NCI-H524 (cell line): ENCODE measurements around the gene SHD.
A peak's percentile ranks its signal among the peaks of the same experiment; 100 is the strongest.

Experiments
- DNase-seq, 2 experiments: peaks; one replicate each; lab custom pipeline; 2025; lab: John Stamatoyannopoulos, UW

The SHD gene

GRCh38 chr19:4298810-4299550 lies 19.9 kb downstream of the SHD start:
- no peak for DNase-seq

DNA sequence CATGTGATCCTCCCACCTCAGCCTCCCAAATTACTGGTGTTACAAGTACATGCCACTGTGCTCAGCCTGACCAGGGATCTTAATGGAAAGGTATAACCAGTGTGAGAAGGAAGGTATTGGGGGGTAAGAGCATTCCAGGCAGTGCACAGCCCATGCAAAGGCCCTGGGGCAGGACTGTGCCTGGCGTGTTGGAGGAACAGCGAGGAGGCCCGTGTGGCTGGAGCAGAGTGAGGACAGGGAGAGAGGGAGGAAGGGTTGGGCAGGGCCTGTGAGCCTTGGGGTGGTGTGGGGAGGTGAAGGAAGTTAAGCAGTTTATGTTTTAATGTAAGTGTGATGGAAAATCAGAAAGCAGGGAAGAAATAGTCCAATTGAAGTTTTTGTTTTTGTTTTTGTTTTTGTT lies 21.5 kb downstream of the SHD start:
- DNase-seq: no peak

GRCh38 chr19:4301590-4302242 lies 22.6 kb downstream of the SHD start:
- no peak for DNase-seq

GRCh38 chr19:4302243-4302640 lies 23.2 kb downstream of the SHD start, which contains the start of gene TMIGD2:
Gene TMIGD2 (minus strand): TSS chr19:4302389. CDS start chr19:4302385, 4 bp downstream.
- no peak for DNase-seq

- DNase-seq: no peak
Observed at GRCh38 chr19:4303819-4304537, 24.9 kb downstream of the SHD start.

GRCh38 chr19:4304538-4305256 lies 25.6 kb downstream of the SHD start, which contains the start of gene FSD1:
Gene FSD1 (plus strand): TSS chr19:4304598. CDS start chr19:4304747, 149 bp downstream.
- peak; percentile 32 to 80 for DNase-seq

GRCh38 chr19:4305257-4305612 lies 26.2 kb downstream of the SHD start:
- DNase-seq: no peak

- DNase-seq: no peak
Observed at GRCh38 chr19:4305659-4306058, 26.6 kb downstream of the SHD start.

DNA sequence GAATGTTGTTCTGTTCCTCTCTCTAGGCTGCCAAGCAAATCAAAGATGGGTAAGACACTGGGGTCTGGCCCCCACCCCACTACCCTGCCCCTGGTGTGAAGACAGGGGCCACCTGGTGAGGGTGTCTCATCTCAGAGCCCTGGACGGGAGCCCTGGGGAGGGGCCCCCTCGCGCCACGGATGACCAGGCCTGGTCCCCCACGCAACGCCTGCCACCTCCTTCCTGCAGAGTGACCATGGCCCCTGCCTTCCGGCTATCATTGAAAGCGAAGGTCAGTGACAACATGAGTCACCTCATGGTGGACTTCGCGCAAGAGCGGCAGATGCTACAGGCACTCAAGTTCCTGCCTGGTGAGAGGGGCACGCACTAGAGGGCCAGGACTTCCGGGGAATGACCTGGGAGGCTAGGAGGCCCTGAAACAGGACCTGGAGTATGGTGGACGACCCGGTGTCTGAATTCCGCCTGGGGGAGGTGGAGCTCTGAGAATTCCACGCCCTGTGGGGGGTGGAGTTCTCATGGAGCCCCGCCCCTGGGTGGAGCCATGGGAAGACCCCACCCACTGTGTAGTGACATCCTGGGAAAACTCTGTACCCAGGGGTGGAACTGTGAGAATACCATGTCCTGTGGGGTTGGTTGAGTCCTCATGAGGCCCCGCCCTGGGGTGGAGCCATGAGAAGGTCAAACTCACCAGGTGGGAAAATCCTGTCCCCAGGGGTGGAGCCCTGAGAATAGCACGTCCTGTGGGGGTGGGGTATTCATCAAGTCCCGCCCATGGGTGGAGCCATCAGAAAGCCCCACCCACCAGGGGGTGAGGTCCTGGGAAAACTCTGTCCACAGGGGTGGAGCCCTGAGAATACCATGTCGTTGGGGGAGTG lies 31.4 kb downstream of the SHD start:
- DNase-seq: no peak

DNA sequence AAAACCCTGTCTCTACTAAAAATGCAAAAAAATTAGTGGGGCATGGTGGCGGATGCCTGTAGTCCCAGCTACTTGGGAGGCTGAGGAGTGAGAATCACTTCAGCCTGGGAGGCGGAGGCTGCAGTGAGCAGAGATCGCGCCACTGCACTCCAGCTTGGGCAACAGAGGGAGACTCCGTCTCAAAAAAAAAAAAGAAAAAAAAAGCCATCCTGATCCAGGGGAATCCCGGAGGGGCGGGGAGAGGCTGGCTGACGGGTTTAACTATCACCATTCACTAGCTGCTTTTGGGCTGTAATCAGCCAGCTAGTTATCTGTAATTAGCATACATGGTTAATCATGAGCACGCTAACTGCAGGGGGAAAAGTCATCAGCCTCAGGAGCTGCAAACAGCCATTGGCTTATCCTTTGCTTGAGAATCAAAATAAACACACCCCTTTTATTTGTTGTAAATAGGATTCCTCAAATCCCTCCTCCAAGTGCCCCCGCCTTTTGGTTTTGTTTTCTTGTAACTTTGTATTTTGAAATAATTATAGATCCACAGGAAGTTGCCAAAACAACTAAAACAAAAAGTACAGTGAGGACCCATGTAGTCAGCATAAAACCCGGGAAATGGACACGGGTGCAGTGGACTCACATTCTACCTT lies 34.9 kb downstream of the SHD start:
- DNase-seq: no peak

DNA sequence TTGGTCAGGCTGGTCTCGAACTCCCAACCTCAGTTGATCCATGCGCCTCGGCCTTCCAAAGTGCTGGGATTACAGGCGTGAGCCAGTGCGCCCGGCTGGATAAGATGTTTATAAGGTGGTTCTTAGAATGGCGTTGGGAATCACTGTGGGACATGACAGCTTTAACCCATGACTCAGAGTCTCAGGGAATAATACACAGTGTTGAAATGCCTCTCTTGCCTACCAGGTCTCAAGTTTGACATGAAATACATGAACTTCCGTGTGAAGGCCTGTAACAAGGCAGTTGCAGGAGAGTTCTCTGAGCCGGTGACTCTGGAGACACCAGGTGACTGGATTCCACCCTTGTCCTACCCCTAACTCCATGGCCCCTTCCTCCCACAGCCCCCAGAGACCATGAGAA lies 37.9 kb downstream of the SHD start:
- no peak for DNase-seq

GRCh38 chr19:4318460-4318859 lies 39.4 kb downstream of the SHD start:
- DNase-seq: no peak

DNA sequence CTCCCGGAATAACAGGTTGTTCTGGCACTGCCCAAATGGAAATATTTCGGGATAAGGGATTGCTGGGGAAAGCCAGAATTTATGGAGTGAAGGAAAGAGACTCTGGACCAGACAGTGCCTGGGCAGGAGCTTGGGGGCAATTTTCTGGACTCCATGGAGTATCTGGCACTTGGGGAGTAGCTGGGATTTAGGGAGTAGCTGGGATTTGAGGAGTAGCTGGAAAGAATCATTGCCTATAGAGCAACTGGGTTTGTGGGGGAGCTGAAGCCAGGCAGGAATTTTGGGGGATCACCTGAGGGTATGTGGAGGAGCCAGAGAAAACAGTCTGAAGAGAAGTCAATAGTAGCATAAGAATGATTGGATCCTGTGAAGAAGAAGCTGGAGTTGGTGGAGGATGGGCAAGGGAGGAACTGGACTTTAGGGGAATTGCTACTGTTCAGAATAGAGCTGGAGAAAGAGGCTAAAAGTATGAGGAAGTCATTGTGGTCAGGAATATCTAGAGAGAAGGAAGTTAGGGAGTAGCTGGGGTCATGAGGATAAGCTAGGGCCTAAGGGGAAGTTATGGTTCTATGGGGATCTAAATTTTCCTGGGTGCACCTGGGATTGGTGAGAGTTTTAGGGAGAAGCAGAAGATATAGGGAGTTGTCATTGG lies 40.1 kb downstream of the SHD start:
- DNase-seq: no peak

- no peak for DNase-seq
Observed at GRCh38 chr19:4320419-4320818, 41.4 kb downstream of the SHD start.

GRCh38 chr19:4322942-4323665 lies 44.0 kb downstream of the SHD start:
- DNase-seq: no peak

GRCh38 chr19:4323692-4324091 lies 44.6 kb downstream of the SHD start:
- no peak for DNase-seq

DNA sequence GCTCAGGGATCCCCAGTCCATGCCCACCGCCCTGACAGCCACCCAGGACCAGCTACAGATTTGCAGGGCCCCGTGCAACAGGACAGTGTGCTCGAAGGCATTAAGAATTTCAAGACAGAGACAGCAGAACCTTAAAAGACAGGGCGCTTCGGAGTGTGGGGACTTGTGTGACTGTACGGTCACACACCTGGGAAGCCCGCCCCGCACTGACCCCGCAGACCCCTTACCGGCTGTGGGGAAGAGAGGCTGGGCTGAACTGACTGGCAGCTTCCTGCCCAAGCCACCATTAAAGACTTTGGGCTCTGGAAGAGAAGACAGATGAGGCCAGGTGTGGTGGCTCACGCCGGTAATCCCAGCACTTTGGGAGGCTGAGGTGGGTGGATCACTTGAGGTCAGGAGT lies 45.2 kb downstream of the SHD start:
- DNase-seq: no peak

DNA sequence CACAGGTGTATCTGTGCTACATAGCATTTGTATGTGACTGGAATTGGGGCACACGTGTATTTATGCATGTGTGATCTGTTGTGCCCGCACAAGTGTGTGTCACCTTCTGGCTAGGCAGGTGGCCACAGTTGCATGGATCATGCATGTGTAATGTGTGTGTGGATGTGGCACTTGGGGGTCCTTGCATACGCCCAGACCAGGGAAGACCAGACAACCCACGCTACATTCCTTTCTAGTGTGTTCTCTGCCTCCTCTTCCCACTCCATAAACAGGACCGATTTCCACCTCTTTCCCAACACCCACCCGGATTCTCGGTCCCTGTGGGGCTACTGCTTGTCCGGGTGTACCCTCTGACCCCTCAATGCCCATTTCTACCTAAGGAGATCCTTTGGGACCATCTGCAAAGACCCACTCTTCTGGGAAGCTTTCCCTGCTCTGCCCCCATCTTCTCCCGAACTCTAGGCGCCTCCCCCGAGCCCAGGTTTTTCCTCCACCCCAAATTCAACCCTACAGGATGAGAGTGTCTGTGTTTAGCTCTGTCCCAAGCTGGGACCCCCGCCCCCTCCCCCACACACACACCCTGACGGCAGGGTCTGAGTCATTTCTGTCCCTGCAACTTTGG lies 47.3 kb downstream of the SHD start:
- no peak for DNase-seq

DNA sequence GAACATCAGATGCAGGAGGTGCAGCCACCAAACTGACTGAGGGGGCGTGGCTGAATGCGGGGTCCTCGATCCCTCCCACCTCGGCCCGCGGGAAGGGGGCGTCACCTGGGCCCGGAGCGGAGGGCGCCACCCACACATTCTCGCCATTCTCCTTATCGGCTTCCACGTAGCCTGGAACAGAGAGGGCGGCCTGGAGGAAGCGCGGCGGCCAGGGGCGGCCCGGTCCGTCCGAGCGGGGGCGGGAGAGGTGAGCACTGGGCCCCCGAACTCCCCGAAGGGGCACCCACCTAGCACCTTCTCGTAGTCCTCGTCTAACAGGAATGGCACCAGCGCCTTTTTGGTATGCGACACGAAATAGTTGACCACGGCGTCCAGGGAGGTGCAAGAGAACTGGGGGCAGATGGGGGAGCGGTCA lies 47.8 kb downstream of the SHD start:
- DNase-seq: no peak
